ENCODE data around the gene CD82.

- TF ChIP-seq CTCF (IDR thresholded peaks at IDR 0.05) (no peak), POLR2AphosphoS5 (IDR thresholded peaks at IDR 0.05) (no peak), POLR2A (IDR thresholded peaks at IDR 0.05) (no peak)
Measured at GRCh38 chr11:44611088-44611487, 45.6 kb downstream of the CD82 start.

Data from breast epithelium (tissue), 3 donors.